HepG2 (cell line): Measurements from ENCODE around the gene CTDNEP1. TPM values are rescaled to one million over a fixed set of nuclear protein-coding genes. Genes with fewer than 3 reads are reported as not detected.

ENCODE experiments used
- ATM ChIP-seq: fragments of 450-650 bp; IDR thresholded peaks from 2 replicates; pipeline ENCODE4 v1.7.1; 2017; ENCODE audit warnings: mild to moderate bottlenecking, borderline replicate concordance
- CCAR2 ChIP-seq: fragments of 200-400 bp; formaldehyde crosslinking; optimal IDR thresholded peaks from 2 replicates; pipeline ENCODE3; 2018; ENCODE audit warnings: low read depth, mild to moderate bottlenecking, low read length, moderate library complexity
- CHD4 ChIP-seq: fragments of 200-600 bp; sonication (generic); IDR thresholded peaks from 2 replicates; pipeline ENCODE4 v1.7.0; 2017; ENCODE audit warnings: mild to moderate bottlenecking, low read length, borderline replicate concordance
- ESRRA ChIP-seq: sonication (generic); formaldehyde crosslinking; IDR thresholded peaks from 2 replicates; pipeline ENCODE4 v1.5.1; 2020; ENCODE audit warnings: mild to moderate bottlenecking, low read depth, missing genetic modification reagents
- GPBP1L1 ChIP-seq: sonication (generic); formaldehyde crosslinking; IDR thresholded peaks from 2 replicates; pipeline ENCODE4 v1.5.0; 2020; ENCODE audit warnings: mild to moderate bottlenecking, missing genetic modification reagents
- HOXD1 ChIP-seq: sonication (generic); formaldehyde crosslinking; IDR thresholded peaks from 2 replicates; pipeline ENCODE4 v1.5.0; 2020; ENCODE audit warnings: missing genetic modification reagents
- IKZF5 ChIP-seq: IDR thresholded peaks from 2 replicates; pipeline ENCODE4 v1.6.1; 2018; ENCODE audit warnings: missing genetic modification reagents, mild to moderate bottlenecking, missing compliant biosample characterization
- PBX2 ChIP-seq: IDR thresholded peaks from 2 replicates; pipeline ENCODE4 v1.6.1; 2016; ENCODE audit warnings: control low read depth
- PRDM10 ChIP-seq: sonication (generic); formaldehyde crosslinking; IDR thresholded peaks from 2 replicates; pipeline ENCODE4 v1.4.0; 2020; ENCODE audit warnings: low read depth, missing genetic modification reagents
- RARG ChIP-seq: sonication (generic); formaldehyde crosslinking; IDR thresholded peaks from 2 replicates; pipeline ENCODE4 v1.4.0; 2020; ENCODE audit warnings: low read depth, mild to moderate bottlenecking, missing genetic modification reagents
- SP1 ChIP-seq, 2 experiments: fragments of 450-650 bp in 1 of 2; sonication (generic) in 1 of 2; formaldehyde crosslinking in 1 of 2; IDR thresholded peaks; 2 replicates each; pipeline versions ENCODE4 v1.4.0 to v1.6.1; 2016 to 2020; ENCODE audit warnings: missing genetic modification reagents in 1 of 2
- SRSF1 ChIP-seq: fragments of 200-400 bp; formaldehyde crosslinking; optimal IDR thresholded peaks from 2 replicates; pipeline ENCODE3; 2017; ENCODE audit warnings: mild to moderate bottlenecking, low read depth, low read length, moderate library complexity
- TGIF2 ChIP-seq: IDR thresholded peaks from 2 replicates; pipeline ENCODE4 v1.6.1; 2016; ENCODE audit warnings: control low read depth, missing compliant biosample characterization
- THAP7 ChIP-seq: sonication (generic); formaldehyde crosslinking; IDR thresholded peaks from 2 replicates; pipeline ENCODE4 v1.8.1; 2023; ENCODE audit warnings: mild to moderate bottlenecking, missing genetic modification reagents
- ZNF101 ChIP-seq: sonication (generic); formaldehyde crosslinking; IDR thresholded peaks from 2 replicates; pipeline ENCODE4 v1.4.0; 2020; ENCODE audit warnings: mild to moderate bottlenecking, low read depth, missing genetic modification reagents, borderline replicate concordance
- ZNF282 ChIP-seq: fragments of 450-650 bp; IDR thresholded peaks from 2 replicates; pipeline ENCODE4 v1.6.1; 2018; ENCODE audit not compliant: partially characterized antibody
- ZNF737 ChIP-seq: sonication (generic); formaldehyde crosslinking; IDR thresholded peaks from 2 replicates; pipeline ENCODE4 v1.5.0; 2020; ENCODE audit warnings: missing genetic modification reagents, mild to moderate bottlenecking, borderline replicate concordance
- ZNF75D ChIP-seq: sonication (generic); formaldehyde crosslinking; IDR thresholded peaks from 2 replicates; pipeline ENCODE4 v1.8.1; 2023; ENCODE audit warnings: missing genetic modification reagents, mild to moderate bottlenecking, borderline replicate concordance
- ZNF773 ChIP-seq: sonication (generic); formaldehyde crosslinking; IDR thresholded peaks from 2 replicates; pipeline ENCODE4 v1.4.0; 2020; ENCODE audit warnings: missing genetic modification reagents, borderline replicate concordance
- ZNF782 ChIP-seq: sonication (generic); formaldehyde crosslinking; IDR thresholded peaks from 2 replicates; pipeline ENCODE4 v1.4.0; 2020; ENCODE audit warnings: missing genetic modification reagents, mild to moderate bottlenecking, borderline replicate concordance
- polyA plus RNA-seq, 8 experiments: library from polyadenylated mRNA; depleted of rRNA in 3 of 8; stranded (reverse) in 7 of 8; unstranded in 1 of 8; fragments of >200 nt; fragmentation: Illumina TruSeq in 4 of 8; extraction: Trizol in 4 of 8; gene quantifications; 2 replicates each; pipeline versions ENCODE4 v1.2.1 to v1.2.3, GENCODE V29; 2011 to 2016; ENCODE audit warnings: low read depth in 4 of 8, missing spikeins in 1 of 8, mixed read lengths in 1 of 8; ENCODE audit not compliant: insufficient read depth in 1 of 8
- total RNA-seq, 5 experiments: library from RNA; depleted of rRNA; stranded (reverse); fragments of >200 nt; fragmentation: Illumina TruSeq; extraction: Trizol; gene quantifications; 2 replicates each; pipeline ENCODE4 v1.2.3, GENCODE V29; 2016; ENCODE audit warnings: low read depth in 1 of 5

The CTDNEP1 gene
- total and polyA plus RNA-seq, 2 of the 13 experiments (the other 11 are each of a cell fraction or from before 2014, with no cell fraction given): 19.8 to 118 TPM

- TF ChIP-seq IKZF5 (CRISPR knock-in tag): peak; percentile 18; the same call in 1 of the 2 replicates
- TF ChIP-seq SP1 (IDR thresholded peaks at IDR 0.05): no peak
- peak; percentile 26; the same call in 1 of the 2 replicates for TF ChIP-seq SP1 (CRISPR knock-in tag; IDR thresholded peaks at IDR 0.05)
- no peak for TF ChIP-seq ATM
- no peak for TF ChIP-seq PBX2
- TF ChIP-seq RARG (CRISPR knock-in tag): no peak
- no peak for TF ChIP-seq ZNF773
- peak; percentile 19; the same call in 1 of the 2 replicates for TF ChIP-seq TGIF2 (CRISPR knock-in tag)
- TF ChIP-seq ESRRA (CRISPR knock-in tag): no peak
- TF ChIP-seq ZNF75D (CRISPR knock-in tag): no peak
- TF ChIP-seq THAP7: 0 out of 2 replicates have a peak, but pooled peaks have one; percentile 34
- TF ChIP-seq ZNF737 (CRISPR knock-in tag): no peak
- TF ChIP-seq CHD4: no peak
- no peak for TF ChIP-seq GPBP1L1 (CRISPR knock-in tag)
- peak; percentile 85 for TF ChIP-seq PRDM10 (CRISPR knock-in tag)
- TF ChIP-seq SRSF1: no peak
- TF ChIP-seq HOXD1: no peak
- no peak for TF ChIP-seq CCAR2
- TF ChIP-seq ZNF282: no peak
- no peak for TF ChIP-seq ZNF782
- 0 out of 2 replicates have a peak, but pooled peaks have one; percentile 17 for TF ChIP-seq ZNF101 (CRISPR knock-in tag)
Observed at GRCh38 chr17:7296189-7296861, 44.8 kb upstream of the CTDNEP1 start (continued).
